ENCODE measurements around the gene ATG4B. TPM values are rescaled to one million over a fixed set of nuclear protein-coding genes. Genes with fewer than 3 reads are reported as not detected.

Gene ATG4B
- total and polyA plus RNA-seq, 2 of the 8 experiments (the other 6 are each of a cell fraction or from before 2014, with no cell fraction given): 103 to 155 TPM

- Histone ChIP-seq H3K56ac (replicated peaks; ENCODE audit: insufficient read length, low read depth, low read length) (no peak overlapping the region), H2BK20ac (ENCODE audit: low read length) (no peak overlapping the region), H3K23me2 (ENCODE audit: low read depth, low read length) (no peaks in the 10 kb centered on the region), H3K18ac (ENCODE audit: extremely low read depth, low read length) (no peak overlapping the region; the same call in 1 of the 2 replicates), H3K79me2 (ENCODE audit: control insufficient read depth in 1 of 2, insufficient read depth in 2 of 2, low read length in 2 of 2) (peaks cover 0 to 2% of the 10 kb centered on the region in 2 experiments; a peak in 1 of 4 replicates), H2BK12ac (ENCODE audit: low read depth, low read length) (no peak overlapping the region), H3K9me3 (ENCODE audit: insufficient read depth in 2 of 2, low read depth in 1 of 2, low read length in 1 of 2) (no peaks in the 10 kb centered on the region), H3K79me1 (ENCODE audit: low read depth, low read length) (no peaks in the 10 kb centered on the region), H3K4me3 (ENCODE audit: extremely low read depth in 1 of 4, insufficient read depth in 2 of 4, low read depth in 3 of 4, low read length in 4 of 4) (no peak overlapping the region), H3K14ac (ENCODE audit: insufficient read length) (no peak overlapping the region), H3K23ac (ENCODE audit: insufficient read length) (no peak overlapping the region), H2AK5ac (ENCODE audit: low read depth, low read length) (no peak overlapping the region), H4K20me1 (replicated peaks in 1 of 2; ENCODE audit: control insufficient read depth in 1 of 2, insufficient read depth in 2 of 2, low read length in 2 of 2) (peaks cover 17 to 23% of the 10 kb centered on the region in 2 experiments), H3K36me3 (ENCODE audit: control insufficient read depth in 2 of 4, insufficient read depth in 4 of 4, low read length in 3 of 4) (peaks cover 8 to 41% (median 30%) of the 10 kb centered on the region in 4 experiments), H3K27ac (ENCODE audit: low read depth, low read length) (no peak overlapping the region), H2AFZ (ENCODE audit: low read length) (no peak overlapping the region), H3K4me1 (replicated peaks in 1 of 4; ENCODE audit: control insufficient read depth in 3 of 4, insufficient read depth in 4 of 4, low read length in 3 of 4) (no peaks in the 10 kb centered on the region), H3K4ac (replicated peaks; ENCODE audit: insufficient read length, low read depth, low read length) (no peak overlapping the region), H4K8ac (ENCODE audit: extremely low read depth, insufficient read depth, low read length) (no peak overlapping the region), H2BK120ac (replicated peaks; ENCODE audit: low read depth, low read length) (no peak overlapping the region), H4K5ac (ENCODE audit: insufficient read length, low read depth, low read length) (no peak overlapping the region), H3K4me2 (ENCODE audit: insufficient read depth in 1 of 2, low read depth in 2 of 2, low read length in 2 of 2) (no peak overlapping the region), H3K27me3 (replicated peaks in 1 of 4; ENCODE audit: control insufficient read depth in 3 of 4, extremely low read depth in 1 of 4, insufficient read depth in 3 of 4, low read length in 3 of 4) (no peaks in the 10 kb centered on the region), H2BK15ac (ENCODE audit: low read length) (no peak overlapping the region), H4K91ac (replicated peaks; ENCODE audit: insufficient read length, low read length) (no peak overlapping the region), H2BK5ac (ENCODE audit: low read depth, low read length) (no peak overlapping the region), H3K9ac (replicated peaks in 1 of 4; ENCODE audit: extremely low read depth in 1 of 4, low read depth in 3 of 4, low read length in 3 of 4) (no peak overlapping the region)
- ChIA-PET CTCF (ENCODE audit: partially characterized antibody) (interaction anchor here (0.6 to 3.2 kb wide), 11 partner anchors 10 to 406 kb away, joined by 3 to 29 read pairs (median 5); partner anchors contain the start of gene ATG4B), POLR2A (ENCODE audit: partially characterized antibody) (interaction anchor here (0.8 to 2.5 kb wide), 5 partner anchors 10 to 44 kb away, joined by 3 to 8 read pairs (median 5); partner anchors contain the start of gene ING5)
- no peak for TF ChIP-seq RNF2 (IDR thresholded peaks at IDR 0.05; ENCODE audit: borderline replicate concordance, low read depth, low read length, missing control alignments, poor library complexity, severe bottlenecking)
- TF ChIP-seq CBX8 (IDR thresholded peaks at IDR 0.05; ENCODE audit: borderline replicate concordance, low read depth, low read length): no peak
- TF ChIP-seq TAF1 (IDR thresholded peaks at IDR 0.05; ENCODE audit: low read depth, low read length): no peak
- no peak for TF ChIP-seq BACH1 (IDR thresholded peaks at IDR 0.05; ENCODE audit: low read length)
- no peak for TF ChIP-seq JUND (IDR thresholded peaks at IDR 0.05; ENCODE audit: low read length)
- no peak for TF ChIP-seq HDAC2 (IDR thresholded peaks at IDR 0.05; ENCODE audit: borderline replicate concordance in 1 of 2, low read depth in 2 of 2, low read length in 2 of 2)
- TF ChIP-seq CTBP2 (IDR thresholded peaks at IDR 0.05; ENCODE audit: borderline replicate concordance, insufficient read depth, insufficient read length, low read length): no peak
- TF ChIP-seq ZNF274 (IDR thresholded peaks at IDR 0.05; ENCODE audit: borderline replicate concordance, extremely low read depth, low read length): no peak
- TF ChIP-seq, protein P1, sequence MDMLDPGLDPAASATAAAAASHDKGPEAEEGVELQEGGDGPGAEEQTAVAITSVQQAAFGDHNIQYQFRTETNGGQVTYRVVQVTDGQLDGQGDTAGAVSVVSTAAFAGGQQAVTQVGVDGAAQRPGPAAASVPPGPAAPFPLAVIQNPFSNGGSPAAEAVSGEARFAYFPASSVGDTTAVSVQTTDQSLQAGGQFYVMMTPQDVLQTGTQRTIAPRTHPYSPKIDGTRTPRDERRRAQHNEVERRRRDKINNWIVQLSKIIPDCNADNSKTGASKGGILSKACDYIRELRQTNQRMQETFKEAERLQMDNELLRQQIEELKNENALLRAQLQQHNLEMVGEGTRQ (IDR thresholded peaks at IDR 0.05; ENCODE audit: low read length): no peak
- no peak for DNase-seq (ENCODE audit: low read depth in 1 of 2, low spot score in 2 of 2)
- WGBS, 2 experiments (ENCODE audit: extremely low coverage in 1 of 2, insufficient coverage in 1 of 2, insufficient read length in 1 of 2, insufficient replicate concordance in 2 of 2, low coverage in 1 of 2, low lambda C conversion rate in 2 of 2, missing lambda C conversion rate in 1 of 2): 88% methylated on average over 15 of the region's 15 CpGs; no CpG with 5 or more reads in 1 of the 2 experiments
- no peak for FAIRE-seq
These were observed 20.3 kb downstream of the ATG4B start for GRCh38 chr2:241657786-241658254.

Data from H1 (cell line).